HG02642 (cell line): ENCODE data around the gene MYO5A.
A peak's percentile ranks its signal among the peaks of the same experiment; 100 is the strongest.

Experiments
- ATAC-seq: cut with Tn5 transposase; IDR thresholded peaks from one replicate; pipeline ENCODE4 v1.9.1; 2021; ENCODE audit warnings: mild to moderate bottlenecking; ENCODE audit not compliant: unreplicated experiment, poor library complexity

MYO5A gene

DNA sequence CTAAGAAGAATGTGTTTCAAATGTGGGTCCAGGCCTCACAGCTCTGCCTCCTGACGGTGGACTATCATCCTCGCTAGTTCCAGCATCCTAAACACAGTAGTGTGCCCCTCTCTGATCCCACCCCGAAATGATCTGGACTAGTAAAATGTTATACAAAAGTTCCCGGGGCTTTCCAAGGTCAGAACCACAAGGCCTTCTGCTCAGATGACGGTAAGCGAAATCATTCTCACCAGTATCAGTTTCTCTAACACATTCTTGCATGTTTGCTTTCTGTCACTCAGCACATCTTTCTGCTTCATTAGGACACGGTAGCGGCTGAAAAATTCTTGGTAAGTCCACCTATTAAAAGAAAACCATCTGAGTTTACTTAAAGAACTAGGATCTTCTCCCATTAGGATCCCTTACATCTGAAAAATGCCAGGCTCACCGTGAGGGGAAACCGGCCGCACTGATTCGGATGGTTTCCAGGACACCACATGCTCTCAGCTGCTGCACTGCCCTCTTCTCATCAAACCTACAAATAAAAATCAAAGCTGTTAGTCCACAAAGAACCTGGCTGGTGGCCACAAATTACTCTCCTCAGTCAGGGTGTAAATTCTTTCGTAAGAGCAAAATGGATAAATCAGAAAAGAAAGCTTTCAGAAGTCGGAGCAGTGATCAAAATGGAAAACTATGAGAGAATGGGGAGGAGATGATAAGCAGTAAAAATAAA, 149.1 kb downstream of the MYO5A start:
- ATAC-seq, result peak; percentile 67

DNA sequence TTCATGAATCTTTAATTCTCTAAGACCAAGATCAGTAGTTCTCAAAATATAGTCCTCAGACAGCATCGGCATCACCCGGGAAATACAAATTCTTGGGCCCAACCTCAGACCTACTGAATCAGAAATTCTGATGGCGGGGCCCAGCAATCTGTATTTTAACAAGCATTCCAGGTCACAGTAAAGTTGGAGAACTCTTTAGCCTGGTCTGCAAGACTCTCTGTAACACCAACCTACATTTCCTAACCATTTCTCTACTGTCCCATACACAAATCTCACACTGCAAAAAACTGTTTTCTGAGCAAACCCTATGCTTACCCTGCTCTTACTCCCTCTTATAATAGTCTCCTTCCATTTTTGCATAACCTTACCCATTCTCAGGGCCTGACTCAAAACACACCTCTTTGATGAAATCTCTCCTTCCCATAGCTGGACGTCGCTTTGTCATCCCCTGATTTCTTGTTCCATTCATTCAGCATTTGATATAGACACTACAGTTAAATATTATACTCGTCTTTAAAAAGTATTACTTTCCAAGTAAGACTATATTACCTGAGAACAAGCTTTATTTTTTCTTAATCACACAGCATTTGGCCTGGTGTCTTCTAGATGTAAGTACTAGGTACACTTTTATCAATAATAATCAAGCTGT, 149.8 kb downstream of the MYO5A start:
- ATAC-seq, result peak; percentile 53

DNA sequence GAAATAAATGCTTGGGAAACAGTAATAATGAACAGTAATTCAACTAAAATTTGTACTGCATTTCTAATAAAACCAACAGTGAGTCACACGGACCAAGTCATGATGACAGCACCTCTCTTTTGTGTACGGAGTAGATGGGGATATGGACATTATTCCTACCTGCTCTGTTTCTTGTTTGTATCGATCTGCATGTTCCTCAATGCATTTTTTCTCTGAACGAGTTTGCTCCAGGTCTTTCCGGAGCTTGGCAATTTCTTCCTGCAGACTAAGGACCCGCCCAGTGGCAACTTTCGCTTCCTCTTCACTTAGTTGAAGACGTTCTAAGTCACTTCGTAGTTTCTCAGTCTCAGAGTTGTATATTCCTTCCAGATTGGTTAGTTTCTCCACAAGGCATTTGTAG, 158.7 kb downstream of the MYO5A start:
- no peak for ATAC-seq

DNA sequence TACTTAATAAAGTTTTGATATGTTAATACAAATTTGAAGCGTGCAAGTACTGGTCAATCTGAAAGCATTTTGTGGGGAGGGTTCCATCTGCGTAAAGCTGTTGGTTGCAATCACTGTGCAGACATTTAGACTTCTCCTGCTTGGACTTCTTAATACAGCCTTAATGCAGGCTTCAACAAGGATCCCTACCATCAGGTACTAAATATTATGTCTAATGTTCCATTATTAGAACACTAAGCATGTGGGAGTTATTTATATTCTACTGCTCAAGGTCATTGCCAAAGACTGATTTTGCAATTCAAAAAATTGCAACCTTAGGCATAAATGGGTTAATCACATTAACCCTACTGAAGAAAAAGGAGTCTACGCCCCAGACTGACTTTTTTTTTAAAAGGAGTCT, 159.2 kb downstream of the MYO5A start:
- no peak for ATAC-seq

DNA sequence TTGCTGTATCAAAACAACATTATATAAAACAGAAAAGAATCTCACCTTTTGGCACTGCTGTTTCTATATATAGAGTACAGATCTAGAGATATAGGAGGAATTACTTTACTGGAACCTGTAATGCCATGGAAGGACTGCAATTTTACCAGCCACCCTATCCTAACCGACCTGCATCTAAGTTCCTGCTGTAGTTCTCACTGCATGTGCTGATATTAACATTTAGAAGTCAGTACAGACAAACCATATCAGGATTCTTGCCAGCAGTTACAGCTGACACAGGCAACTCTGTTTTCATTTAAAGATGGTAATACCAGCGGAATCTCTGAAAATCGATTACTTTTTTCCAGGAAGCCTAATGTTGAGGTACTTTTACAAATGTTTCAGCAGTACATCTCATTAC, 159.7 kb downstream of the MYO5A start:
- no peak for ATAC-seq

DNA sequence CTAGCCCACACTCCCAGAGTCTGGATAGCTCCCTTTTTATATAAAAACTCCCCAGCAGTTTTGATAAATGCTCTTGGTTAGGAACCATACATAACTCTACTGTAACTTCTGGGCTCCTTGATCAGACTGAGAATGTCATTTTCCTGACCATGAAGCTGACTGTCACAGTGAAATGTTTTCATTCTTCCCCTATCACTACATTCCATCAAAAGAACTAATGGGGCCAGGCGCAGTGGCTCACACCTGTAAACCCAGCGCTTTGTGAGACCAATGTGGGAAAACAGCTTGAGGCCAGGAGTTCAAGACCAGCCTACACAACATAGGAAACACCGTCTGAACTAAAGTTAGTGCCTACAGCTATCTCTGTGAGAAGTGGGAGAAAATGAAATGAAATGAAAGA, 160.3 kb downstream of the MYO5A start:
- no peak for ATAC-seq

DNA sequence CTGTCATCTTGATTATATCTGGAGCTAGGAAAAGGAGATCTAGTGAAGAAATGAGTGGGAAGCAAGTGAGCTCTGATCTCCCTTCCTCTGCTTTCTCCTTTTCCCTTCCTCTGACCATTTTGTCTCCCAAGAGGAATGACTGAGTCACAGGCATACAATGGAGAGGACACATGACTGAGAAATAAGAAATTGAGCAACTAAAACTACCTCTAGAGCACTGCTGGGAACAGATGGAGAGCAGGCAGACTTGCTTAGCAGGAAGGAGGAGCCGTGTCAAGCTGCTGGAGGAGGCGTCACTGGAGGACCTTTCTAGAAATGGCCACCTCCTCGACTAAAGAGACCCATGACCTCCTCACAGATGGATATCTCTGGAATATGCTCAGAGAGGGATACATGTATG, 166.2 kb downstream of the MYO5A start:
- ATAC-seq, result no peak

DNA sequence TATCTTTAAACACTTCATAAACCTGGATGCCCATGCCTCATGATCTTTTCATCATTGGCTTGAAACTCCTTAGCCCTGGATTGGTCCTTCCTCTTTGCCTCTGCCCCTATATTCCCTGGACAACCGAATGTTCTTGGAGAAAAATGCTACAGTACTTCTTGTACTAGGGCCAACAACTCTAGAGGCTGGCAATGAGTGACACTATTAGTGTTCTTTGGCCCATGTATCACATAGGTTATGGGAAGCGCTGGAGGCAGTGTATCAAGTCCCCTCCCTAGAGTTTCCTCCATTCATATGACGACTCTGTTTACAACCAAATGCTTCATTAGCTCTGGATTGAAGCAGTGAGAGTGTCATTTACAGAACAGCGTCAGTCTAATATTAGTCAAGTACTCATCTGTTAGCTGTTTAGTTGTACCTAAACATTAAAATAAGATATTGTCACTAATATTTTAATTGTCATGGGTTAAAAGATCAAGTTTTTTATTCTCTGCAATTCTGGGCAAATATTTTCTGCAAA, 166.6 kb downstream of the MYO5A start:
- ATAC-seq, result no peak

DNA sequence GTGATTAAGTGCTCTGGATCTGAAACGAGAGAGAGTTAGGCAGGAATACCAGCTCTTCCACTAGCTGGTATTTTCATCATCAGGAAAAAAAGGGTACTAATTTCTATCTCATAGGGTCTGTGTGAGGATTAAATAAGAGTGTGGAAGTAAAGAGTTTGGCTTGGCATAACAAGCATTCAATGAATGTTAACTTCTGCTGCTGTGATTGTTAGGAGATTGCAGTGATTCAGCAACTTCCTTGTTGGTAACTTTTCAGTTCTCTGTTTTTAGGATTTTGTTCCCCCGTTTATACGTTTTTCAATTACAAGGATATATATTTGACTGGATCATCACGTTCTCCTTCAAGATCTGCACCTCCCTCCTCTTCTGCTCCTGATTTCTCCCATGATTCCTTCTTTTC, 167.2 kb downstream of the MYO5A start:
- no peak for ATAC-seq

DNA sequence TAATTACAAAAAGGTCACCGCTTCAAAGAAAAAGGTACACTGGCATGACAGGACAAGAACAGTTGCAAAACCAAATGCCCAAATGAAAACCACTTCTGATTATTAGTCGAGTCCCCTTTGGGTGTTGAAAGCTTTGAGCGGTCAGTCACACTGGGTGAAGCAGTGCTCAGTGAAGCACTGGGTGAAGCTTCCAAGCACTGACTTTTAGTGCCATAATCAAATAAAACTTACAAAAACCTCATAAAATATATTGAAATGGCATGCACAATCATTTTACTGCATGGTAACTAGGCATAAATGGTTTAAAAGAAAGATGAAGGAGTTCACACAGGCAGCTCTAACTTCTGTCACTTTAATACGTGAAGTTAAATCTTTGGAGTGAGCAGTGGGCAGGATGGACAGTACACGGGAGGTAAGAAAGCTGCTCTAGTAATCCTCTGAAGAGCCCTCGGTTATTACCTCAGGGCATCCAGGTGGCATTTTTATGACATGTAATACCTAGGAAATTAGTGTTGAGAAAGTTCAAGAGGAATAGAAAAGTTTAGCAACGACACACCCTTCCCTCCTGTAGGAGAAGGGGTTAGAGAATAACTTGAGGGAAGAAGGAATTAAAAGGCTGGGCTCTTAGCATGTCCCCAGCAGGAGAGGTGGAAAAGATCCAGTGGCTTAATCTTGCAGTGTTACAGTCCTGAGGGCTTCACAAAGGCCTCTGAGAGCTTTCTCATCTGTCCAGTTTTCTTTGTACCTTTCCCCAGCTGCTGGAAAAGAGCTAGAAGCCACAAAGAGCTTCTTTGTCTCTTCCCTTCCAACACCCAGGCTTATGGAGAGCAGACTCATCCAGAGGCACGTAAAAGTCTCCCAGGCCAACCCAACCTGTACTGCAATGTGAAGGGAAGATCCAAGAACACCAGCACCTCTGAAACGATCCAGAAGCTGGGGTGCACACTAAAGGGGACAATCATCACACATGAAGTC, 168.2 kb downstream of the MYO5A start:
- no peak for ATAC-seq

DNA sequence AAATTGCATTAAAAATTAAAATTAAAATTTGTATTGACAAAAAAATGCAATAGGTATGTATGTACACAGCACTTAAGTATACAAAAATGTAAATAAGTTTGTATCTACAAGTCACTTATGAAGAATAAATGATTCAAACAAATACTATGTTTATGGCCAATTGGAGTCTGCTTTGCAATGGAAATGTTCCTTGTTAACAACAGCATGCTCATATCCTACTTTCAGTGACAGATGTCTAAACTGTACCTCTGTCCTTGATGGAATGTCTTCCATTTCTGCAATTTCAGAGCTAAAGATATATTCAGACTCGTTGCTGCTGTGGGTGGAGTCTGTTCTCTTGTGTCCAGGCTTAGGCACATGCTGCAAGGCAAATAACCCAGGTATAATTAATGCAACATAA, 169.0 kb downstream of the MYO5A start:
- no peak for ATAC-seq

DNA sequence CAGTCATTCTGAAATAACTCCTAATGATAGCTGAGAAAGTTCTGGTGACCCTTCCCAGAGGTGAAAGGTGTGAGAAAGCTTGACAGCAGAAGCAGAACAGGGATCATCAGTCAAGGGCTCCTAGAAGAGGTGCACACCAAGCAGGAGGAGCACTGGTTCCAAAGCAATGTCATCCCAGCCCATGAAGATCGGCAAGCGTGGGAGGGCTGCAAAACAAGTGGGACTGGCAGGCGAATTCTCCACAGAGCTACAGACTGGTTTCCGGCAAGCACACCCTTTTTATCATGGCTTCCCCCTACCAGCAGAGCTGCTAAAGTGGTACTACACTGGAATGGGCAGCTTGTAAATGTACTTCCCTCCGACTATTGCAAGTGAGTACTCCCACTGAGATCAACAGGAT, 170.7 kb downstream of the MYO5A start:
- ATAC-seq, result no peak

DNA sequence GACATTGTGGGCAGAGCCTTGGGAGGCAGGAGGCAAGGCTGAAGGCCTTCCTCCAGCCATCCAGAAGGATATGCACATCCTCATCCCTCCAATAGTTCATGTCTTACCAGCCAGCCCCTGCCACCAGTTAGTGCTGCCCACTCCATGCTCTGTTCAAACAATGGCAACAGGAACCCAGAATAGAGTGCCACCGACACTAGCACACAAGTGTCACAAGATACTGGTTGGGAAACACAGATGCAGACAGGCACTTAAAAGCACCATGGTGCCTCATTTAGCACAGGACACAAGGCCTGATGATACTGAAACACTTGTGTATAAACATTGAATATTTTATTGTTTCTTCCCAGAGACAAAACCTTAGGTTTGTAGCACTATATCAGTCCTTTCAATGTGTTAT, 176.6 kb downstream of the MYO5A start:
- ATAC-seq, result no peak

DNA sequence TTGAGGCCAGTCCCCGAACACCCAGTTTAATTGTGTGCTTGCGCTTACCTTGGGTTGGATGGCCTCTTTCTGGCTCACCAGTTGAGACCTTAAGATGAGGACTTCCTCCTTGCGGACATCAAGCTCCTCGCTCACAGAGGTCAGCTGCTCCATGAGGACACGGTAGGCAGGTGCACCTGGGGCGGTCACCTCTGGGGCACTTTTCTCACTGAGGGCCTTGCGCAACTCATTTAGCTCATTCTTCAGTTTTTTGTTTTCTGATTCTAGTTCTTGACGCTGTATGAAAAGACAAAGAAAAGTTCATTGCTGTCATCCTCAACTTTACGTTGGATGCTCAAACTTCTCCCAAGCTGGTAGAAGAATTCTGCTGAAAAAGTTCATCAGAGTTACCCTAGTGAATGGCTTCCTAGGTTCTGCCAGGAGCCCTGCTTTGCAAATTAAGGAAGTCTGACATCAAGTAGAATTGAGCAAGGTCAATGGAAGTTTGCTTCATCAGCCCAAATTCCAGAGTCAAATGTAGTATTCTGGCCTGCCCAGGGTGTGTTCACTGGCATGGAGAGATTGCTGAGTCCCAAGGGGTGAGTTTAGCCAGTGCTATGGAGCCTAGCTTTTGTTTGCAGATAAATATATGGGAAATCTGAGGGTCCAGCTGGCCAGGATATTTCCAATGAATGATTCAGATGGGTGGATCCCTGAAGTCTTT, 177.3 kb downstream of the MYO5A start:
- no peak for ATAC-seq

DNA sequence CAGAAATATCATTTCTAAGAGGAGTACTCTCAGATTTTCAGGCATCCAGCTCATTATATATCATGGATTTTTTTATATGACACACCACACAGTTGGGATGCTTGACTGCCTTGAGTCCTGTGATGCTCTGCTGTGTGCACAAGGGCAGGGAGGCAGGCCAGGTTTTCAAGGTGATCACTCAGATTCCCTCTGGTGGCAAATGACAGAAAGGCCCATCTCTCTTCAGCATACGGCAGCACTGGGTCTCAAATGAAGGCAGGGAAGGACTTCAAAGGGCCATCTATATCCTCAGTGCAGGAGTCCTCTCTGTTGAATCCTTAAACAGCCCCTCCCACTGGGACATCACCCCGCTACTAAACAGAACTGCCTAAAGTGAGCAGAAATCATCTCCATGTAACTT, 178.3 kb downstream of the MYO5A start:
- no peak for ATAC-seq

DNA sequence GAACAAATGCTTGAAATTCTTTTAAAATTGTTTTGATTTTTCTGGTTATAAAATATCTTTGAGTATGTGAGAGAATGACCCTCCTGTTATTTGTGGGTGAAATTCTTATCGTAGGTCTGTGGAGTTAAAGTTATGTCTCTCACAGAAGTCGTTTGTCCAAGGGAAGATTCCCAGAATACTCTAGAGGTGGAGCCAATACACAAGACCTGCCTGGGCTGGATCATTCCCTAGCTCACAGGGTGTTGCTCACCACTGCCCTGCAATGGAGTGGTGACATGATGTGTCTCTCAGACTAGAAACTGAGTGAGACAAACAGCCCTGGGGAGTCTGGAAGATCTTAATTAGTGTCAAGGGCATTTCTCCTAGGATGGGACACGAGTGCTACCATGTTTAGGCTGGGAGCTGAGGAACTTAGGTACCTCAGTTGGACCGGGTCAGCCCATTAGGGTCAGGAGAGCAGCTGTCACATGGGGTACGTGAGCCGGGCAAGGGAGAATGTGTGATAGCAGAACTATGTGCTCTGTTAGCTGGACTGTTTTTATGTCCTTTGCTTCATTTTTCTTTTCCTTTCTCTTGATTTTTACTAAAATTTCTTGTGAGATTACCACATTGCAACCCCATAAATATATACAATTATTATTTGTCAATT, 179.5 kb downstream of the MYO5A start:
- ATAC-seq, result no peak

DNA sequence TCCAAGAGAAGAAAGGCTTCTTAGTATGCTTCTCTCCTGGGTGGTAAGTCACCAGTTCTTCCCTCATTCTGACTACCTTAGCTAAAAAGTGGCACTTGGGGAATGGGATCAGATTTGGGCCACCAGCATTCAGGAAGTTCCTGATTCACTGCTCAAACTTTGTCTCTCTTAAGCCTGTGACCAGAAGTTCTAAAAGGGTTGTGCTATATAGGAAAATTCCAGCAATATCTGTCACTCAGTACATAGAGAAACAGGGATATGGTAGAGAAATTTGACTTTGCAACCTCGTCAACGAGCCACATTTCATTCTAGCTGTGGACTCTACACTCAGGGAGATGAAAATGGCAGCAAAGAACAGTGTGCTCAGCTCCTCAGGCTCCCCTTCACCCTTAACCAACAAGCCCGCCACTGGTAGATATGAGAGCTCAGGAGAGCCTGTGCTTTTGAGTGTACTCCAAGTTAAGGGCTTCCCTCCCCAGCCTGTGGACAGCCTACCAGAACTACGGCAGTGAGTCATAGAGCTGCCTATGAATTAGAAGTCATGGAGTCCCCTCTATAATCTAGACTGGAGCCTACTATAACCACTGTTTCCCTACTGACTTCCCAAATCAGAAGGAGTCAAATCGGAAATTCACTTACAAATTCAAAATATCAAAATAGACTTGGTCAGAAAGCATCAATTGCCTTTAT, 180.5 kb downstream of the MYO5A start:
- ATAC-seq, result no peak

DNA sequence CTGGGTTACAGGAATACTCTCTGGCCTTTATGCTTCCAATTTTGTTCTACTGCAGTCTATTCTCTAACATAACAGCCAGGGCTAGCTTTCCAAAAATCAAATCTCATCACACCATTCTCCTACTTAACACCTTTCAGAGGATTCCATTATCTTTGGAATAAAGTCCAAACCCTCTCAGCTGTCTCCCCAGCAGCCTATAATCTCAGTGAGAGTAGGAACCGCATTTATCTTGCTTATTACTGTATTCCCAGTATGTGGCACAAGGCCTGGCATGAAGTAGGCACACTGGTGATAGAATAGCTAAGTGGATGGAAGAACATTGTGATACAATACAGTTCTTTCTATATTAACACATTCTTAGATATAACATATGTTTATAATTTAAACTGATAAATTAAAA, 184.1 kb downstream of the MYO5A start:
- no peak for ATAC-seq

DNA sequence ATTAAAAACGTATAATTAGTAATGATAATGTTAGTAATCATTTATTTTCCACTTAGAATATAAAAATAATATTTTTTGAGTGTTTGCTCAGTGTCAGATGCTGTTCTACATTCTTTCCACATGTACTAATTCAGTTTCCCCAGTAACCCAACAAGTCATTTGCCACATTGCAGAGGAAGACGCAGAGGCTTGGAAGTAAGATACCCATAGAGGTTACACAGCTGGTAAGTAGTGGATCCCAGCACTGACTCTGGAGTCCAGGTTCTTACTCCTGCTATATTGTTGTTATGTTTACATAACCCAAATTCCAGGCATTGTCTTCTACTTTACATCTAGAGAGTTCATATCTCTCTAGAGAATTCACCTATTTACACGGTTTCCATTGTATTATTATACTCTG, 184.8 kb downstream of the MYO5A start:
- ATAC-seq, result no peak
